ENCODE results near the gene DNAI7.

- TF ChIP-seq CTCF (conservative IDR thresholded peaks at IDR 0.05) (no peak), EZH2 (IDR thresholded peaks at IDR 0.05; ENCODE audit: low read depth) (no peak)
Measured at GRCh38 chr12:25071366-25071765, 123.6 kb downstream of the DNAI7 start.
